ENCODE data around the gene ABTB1.

The ABTB1 gene

GRCh38 chr3:127716384-127716783 lies 43.6 kb downstream of the ABTB1 start:
- no peak for TF ChIP-seq CTCF (IDR thresholded peaks at IDR 0.05; ENCODE audit: low read depth, low read length)
- DNase-seq (ENCODE audit: low read depth in 2 of 2), result no peak

DNA sequence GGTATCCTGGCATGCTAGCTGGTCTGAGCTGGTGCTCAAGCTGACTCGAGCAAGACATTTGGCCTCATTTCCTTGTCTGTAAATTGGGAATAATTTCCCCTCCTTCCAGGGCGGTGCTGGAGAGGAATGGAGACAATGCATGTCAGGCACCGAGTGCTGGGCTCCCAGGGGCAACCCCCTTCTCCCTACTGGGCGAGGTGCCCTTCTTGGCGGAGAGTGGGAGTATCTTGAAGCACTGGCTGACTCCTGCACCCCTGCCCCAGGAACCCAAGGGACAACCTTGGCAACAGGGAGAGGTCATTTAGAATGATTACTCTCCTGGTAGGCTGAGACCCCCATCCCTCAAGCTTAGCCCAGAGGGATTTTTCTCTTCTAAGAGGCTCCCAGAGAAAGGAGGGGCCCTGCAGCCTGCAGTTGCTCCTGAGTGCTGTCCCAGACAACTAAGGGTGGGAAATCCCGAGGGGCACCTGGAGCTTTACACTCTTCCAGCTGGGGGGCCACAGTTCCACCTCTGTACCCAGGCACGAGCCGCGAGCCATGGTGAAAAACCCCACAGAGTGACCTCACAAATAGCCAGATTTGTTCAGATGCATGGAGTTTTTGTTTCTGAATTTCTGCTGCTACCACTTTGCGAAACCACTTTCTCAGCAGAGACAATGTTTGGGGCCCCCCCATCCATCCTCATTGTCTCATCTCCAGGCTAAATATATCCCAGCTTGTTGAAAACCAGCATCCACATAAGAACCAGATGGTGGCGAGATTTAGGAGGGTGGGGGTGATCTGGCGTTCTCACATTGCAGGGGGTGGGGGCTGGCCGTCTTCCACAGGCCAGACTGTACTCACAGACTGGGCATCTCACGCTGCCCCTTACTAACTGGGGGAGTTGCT lies 44.8 kb downstream of the ABTB1 start:
- no peak for TF ChIP-seq CTCF (IDR thresholded peaks at IDR 0.05; ENCODE audit: low read depth, low read length)
- DNase-seq (ENCODE audit: low read depth in 2 of 2), result no peak
- H3K4me3 ChIP-seq (replicated peaks in 1 of 2; ENCODE audit: low read depth in 2 of 2, low read length in 2 of 2), result no peak overlapping the region

More at GRCh38 chr3:127716384-127716783, 43.6 kb downstream of the ABTB1 start:
- H3K4me3 ChIP-seq (replicated peaks in 1 of 2; ENCODE audit: low read depth in 2 of 2, low read length in 2 of 2), result no peak overlapping the region

- TF ChIP-seq CTCF (IDR thresholded peaks at IDR 0.05; ENCODE audit: low read depth, low read length), result no peak
- no peak overlapping the region for H3K4me3 ChIP-seq (replicated peaks in 1 of 2; ENCODE audit: low read depth in 2 of 2, low read length in 2 of 2)
- no peak for DNase-seq (ENCODE audit: low read depth in 2 of 2)
Measured at GRCh38 chr3:127718245-127718915, 45.6 kb downstream of the ABTB1 start.

GRCh38 chr3:127718916-127719290 lies 46.2 kb downstream of the ABTB1 start:
- DNase-seq (ENCODE audit: low read depth in 2 of 2), result no peak
- no peak for TF ChIP-seq CTCF (IDR thresholded peaks at IDR 0.05; ENCODE audit: low read depth, low read length)
- H3K4me3 ChIP-seq (replicated peaks in 1 of 2; ENCODE audit: low read depth in 2 of 2, low read length in 2 of 2), result no peak overlapping the region

GRCh38 chr3:127719369-127719768 lies 46.6 kb downstream of the ABTB1 start:
- H3K4me3 ChIP-seq (replicated peaks in 1 of 2; ENCODE audit: low read depth in 2 of 2, low read length in 2 of 2), result no peak overlapping the region
- no peak for DNase-seq (ENCODE audit: low read depth in 2 of 2)
- no peak for TF ChIP-seq CTCF (IDR thresholded peaks at IDR 0.05; ENCODE audit: low read depth, low read length)

- DNase-seq (ENCODE audit: low read depth in 2 of 2), result no peak
- no peak for TF ChIP-seq CTCF (IDR thresholded peaks at IDR 0.05; ENCODE audit: low read depth, low read length)
- H3K4me3 ChIP-seq (replicated peaks in 1 of 2; ENCODE audit: low read depth in 2 of 2, low read length in 2 of 2), result no peak overlapping the region
Measured at GRCh38 chr3:127720161-127720823, 47.5 kb downstream of the ABTB1 start.

Measured in cardiac fibroblast (primary cell).